Smooth muscle cell (in vitro differentiated cells): ENCODE results near the gene ANO9. TPM values are rescaled to one million over a fixed set of nuclear protein-coding genes. Genes with fewer than 3 reads are reported as not detected.

Source experiments
- DNase-seq: peaks from one replicate; lab custom pipeline; 2025; ENCODE audit not compliant: unreplicated experiment; lab: John Stamatoyannopoulos, UW
- H2AFZ ChIP-seq: fragments of 200-600 bp; sonication (generic); 2 replicates; pipeline ENCODE4 v1.6.0; 2016; ENCODE audit warnings: antibody characterized with exemption, low read depth, mild to moderate bottlenecking
- H3F3A ChIP-seq: fragments of 200-600 bp; sonication (generic); 2 replicates; pipeline ENCODE4 v1.6.0; 2017; ENCODE audit warnings: antibody characterized with exemption, low read depth
- H3K27ac ChIP-seq: fragments of 200-600 bp; sonication (generic); 2 replicates; pipeline ENCODE4 v1.5.1; 2016; ENCODE audit warnings: low read depth, mild to moderate bottlenecking
- H3K27me3 ChIP-seq: fragments of 200-600 bp; sonication (generic); 2 replicates; pipeline ENCODE4 v1.6.1; 2016; ENCODE audit warnings: low read depth, mild to moderate bottlenecking
- H3K36me3 ChIP-seq: fragments of 200-600 bp; sonication (generic); 2 replicates; pipeline ENCODE4 v1.5.1; 2016; ENCODE audit warnings: low read depth
- H3K4me1 ChIP-seq: fragments of 200-600 bp; sonication (generic); 2 replicates; pipeline ENCODE4 v1.5.1; 2016; ENCODE audit warnings: low read depth
- H3K4me2 ChIP-seq: fragments of 200-600 bp; sonication (generic); 2 replicates; pipeline ENCODE4 v1.6.0; 2016; ENCODE audit warnings: mild to moderate bottlenecking
- H3K4me3 ChIP-seq: fragments of 200-600 bp; sonication (generic); 2 replicates; pipeline ENCODE4 v1.5.1; 2016; ENCODE audit warnings: mild to moderate bottlenecking
- H3K79me2 ChIP-seq: fragments of 200-600 bp; sonication (generic); 2 replicates; pipeline ENCODE4 v1.6.0; 2016; ENCODE audit warnings: low read depth, mild to moderate bottlenecking
- H3K9ac ChIP-seq: fragments of 200-600 bp; sonication (generic); 2 replicates; pipeline ENCODE4 v1.6.0; 2016; ENCODE audit warnings: low read depth
- H3K9me3 ChIP-seq: fragments of 200-600 bp; sonication (generic); replicated peaks from 2 replicates; pipeline ENCODE4 v1.5.1; 2016; ENCODE audit warnings: low read depth
- H4K20me1 ChIP-seq: fragments of 200-600 bp; sonication (generic); 2 replicates; pipeline ENCODE4 v1.6.0; 2016; ENCODE audit warnings: low read depth
- WGBS: methylation state at CpG from one replicate; pipeline ENCODE4 v1.1.7; 2016; ENCODE audit warnings: low lambda C conversion rate; 5-methylcytosine and 5-hydroxymethylcytosine counted together
- polyA plus RNA-seq: library from polyadenylated mRNA; unstranded; fragments of >200 nt; fragmentation: Nextera tagmentation; extraction: Ambion mirVana; gene quantifications from 2 replicates; pipeline ENCODE4 v1.2.1, GENCODE V29; 2016
- total RNA-seq: library from RNA; depleted of rRNA; stranded (reverse); fragments of >200 nt; gene quantifications from 2 replicates; pipeline ENCODE4 v1.2.3, GENCODE V29; 2014
- TF ChIP-seq, protein P1 (sequence below): fragments of 200-600 bp; sonication (generic); IDR thresholded peaks from 2 replicates; pipeline ENCODE4 v1.5.1; 2017; ENCODE audit warnings: borderline replicate concordance, mild to moderate bottlenecking, antibody characterized with exemption; ENCODE audit not compliant: insufficient read depth, poor library complexity, severe bottlenecking

ANO9 gene
- total and polyA plus RNA-seq, 2 experiments from 2014 or later = 0.67 to 1.5 TPM

DNA sequence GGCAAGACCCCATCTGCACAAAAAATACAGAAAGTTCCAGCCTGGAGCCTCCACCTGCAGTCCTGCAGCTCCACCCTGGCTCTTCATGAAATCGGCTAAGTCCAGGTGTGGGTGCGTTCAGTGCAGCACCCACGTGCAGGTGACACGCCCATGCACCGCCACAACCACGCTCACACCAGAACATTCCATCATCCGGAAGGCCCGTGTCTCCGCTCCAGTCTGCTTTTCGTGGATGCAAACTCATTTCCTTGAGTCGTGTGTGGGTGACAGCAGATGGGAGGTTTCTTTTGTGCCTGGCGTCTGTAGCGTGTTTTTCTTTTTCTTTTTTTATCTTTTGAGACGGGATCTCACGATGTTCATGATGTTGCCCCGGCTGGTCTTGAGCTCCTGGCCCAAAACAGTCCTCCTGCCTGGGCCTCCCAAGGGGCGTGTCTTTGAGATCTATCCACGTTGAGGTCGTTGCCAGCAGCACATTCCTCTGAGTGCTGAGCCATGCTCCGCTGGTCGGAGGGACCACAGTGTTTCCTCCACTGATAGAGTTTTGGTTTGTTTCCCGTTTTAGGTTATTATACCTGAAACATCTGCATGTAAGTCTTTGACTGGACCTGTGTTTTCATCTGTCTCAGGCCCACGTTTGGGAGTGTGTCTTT, 15.4 kb upstream of the ANO9 start:
- no peaks in the 10 kb centered on the region for H3F3A ChIP-seq
- no peak overlapping the region for H3K4me2 ChIP-seq
- H3K4me3 ChIP-seq = no peak overlapping the region
- H3K9me3 ChIP-seq = no peaks in the 10 kb centered on the region
- DNase-seq = no peak
- peaks cover 67% of the 10 kb centered on the region for H3K79me2 ChIP-seq
- H3K27me3 ChIP-seq = no peaks in the 10 kb centered on the region
- H3K36me3 ChIP-seq = no peaks in the 10 kb centered on the region
- no peak overlapping the region for H2AFZ ChIP-seq
- 93% methylated on average over 23 of the region's 23 CpGs for WGBS
- TF ChIP-seq, protein P1, sequence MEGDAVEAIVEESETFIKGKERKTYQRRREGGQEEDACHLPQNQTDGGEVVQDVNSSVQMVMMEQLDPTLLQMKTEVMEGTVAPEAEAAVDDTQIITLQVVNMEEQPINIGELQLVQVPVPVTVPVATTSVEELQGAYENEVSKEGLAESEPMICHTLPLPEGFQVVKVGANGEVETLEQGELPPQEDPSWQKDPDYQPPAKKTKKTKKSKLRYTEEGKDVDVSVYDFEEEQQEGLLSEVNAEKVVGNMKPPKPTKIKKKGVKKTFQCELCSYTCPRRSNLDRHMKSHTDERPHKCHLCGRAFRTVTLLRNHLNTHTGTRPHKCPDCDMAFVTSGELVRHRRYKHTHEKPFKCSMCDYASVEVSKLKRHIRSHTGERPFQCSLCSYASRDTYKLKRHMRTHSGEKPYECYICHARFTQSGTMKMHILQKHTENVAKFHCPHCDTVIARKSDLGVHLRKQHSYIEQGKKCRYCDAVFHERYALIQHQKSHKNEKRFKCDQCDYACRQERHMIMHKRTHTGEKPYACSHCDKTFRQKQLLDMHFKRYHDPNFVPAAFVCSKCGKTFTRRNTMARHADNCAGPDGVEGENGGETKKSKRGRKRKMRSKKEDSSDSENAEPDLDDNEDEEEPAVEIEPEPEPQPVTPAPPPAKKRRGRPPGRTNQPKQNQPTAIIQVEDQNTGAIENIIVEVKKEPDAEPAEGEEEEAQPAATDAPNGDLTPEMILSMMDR = no peak
- peaks cover 19% of the 10 kb centered on the region for H4K20me1 ChIP-seq
- no peaks in the 10 kb centered on the region for H3K4me1 ChIP-seq
- no peak overlapping the region for H3K9ac ChIP-seq
- no peak overlapping the region for H3K27ac ChIP-seq

DNA sequence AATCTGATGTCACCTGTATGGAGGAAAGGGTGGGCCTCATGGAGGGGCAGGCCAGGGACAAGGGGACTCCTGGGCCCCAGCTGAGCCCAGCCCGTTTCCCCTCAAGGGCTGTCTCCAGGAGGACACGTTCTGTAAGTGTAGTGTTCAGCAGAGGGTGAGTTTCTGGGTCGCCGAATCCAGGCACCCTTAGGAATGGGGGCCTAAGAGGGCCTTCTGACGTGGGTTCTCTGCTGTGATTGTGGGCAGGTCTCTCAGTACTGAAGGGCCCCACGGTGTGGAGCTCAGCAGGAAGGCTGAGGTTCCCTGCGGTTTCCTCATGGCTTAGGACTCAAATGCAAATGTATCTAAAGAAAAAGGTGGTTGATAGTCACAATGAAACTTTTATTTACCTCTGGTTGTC, 14.7 kb upstream of the ANO9 start:
- Histone ChIP-seq H3K4me2 (no peak overlapping the region), H3F3A (no peaks in the 10 kb centered on the region), H3K4me3 (no peak overlapping the region), H3K9ac (no peak overlapping the region), H3K4me1 (peaks cover under 1% of the 10 kb centered on the region), H3K27me3 (no peaks in the 10 kb centered on the region), H3K79me2 (peaks cover 69% of the 10 kb centered on the region), H2AFZ (no peak overlapping the region), H4K20me1 (peaks cover 26% of the 10 kb centered on the region), H3K27ac (no peak overlapping the region), H3K36me3 (no peaks in the 10 kb centered on the region), H3K9me3 (no peaks in the 10 kb centered on the region)
- no peak for DNase-seq
- 85% methylated on average over 7 of the region's 7 CpGs for WGBS
- TF ChIP-seq, protein P1 = no peak

DNA sequence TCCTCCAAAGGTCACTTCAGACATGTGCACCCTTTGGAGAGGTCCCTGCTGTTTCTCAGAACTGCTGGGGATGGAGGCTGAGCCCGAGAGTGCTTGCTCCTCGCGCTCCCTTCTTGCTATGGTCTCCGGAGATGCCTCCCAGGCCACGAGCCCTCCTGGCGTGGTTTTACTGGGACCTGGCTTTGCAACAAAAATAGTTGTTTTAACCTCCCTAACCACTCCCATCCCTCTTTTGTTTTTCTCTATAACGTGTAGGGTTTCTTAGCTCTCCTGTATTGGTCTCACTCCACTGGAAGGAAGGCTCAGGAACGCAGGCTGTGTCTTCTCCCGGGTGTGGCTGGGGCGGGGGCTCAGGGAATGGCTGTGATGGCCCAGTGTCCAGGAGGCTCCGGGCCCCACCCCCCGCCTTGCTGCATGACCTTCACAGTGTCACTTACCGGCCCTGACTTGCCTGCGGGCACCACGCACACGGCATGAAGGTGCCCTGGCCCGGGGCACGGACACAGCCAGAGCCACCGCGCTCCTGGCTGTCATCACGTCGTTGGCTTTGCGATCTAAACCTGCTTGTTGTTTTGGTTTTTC, 13.8 kb upstream of the ANO9 start:
- DNase-seq = no peak
- WGBS = 93% methylated on average over 23 of the region's 23 CpGs
- Histone ChIP-seq H3F3A (no peaks in the 10 kb centered on the region), H3K9me3 (no peaks in the 10 kb centered on the region), H3K27ac (no peak overlapping the region), H3K79me2 (peaks cover 78% of the 10 kb centered on the region), H3K4me3 (no peak overlapping the region), H3K9ac (no peak overlapping the region), H4K20me1 (peaks cover 33% of the 10 kb centered on the region), H3K27me3 (no peaks in the 10 kb centered on the region), H3K4me2 (no peak overlapping the region), H3K36me3 (no peaks in the 10 kb centered on the region), H3K4me1 (peaks cover 8% of the 10 kb centered on the region), H2AFZ (no peak overlapping the region)
- TF ChIP-seq, protein P1 = no peak
